HG02885 (cell line): Measurements from ENCODE around the gene WDFY3.

Experiments used
- ATAC-seq: cut with Tn5 transposase; IDR thresholded peaks from one replicate; pipeline ENCODE4 v1.9.1; 2021; ENCODE audit warnings: mild to moderate bottlenecking; ENCODE audit not compliant: unreplicated experiment, poor library complexity

WDFY3 gene

GRCh38 chr4:84966382-84967242, at the start of gene WDFY3:
Gene WDFY3, minus strand, starts transcription at chr4:84966690. Its CDS starts 106,099 bp downstream, at chr4:84860591.
- ATAC-seq: peak; percentile 41

- ATAC-seq: no peak
Observed at GRCh38 chr4:85005865-85006377, 39.4 kb upstream of the WDFY3 start.

- no peak for ATAC-seq
Observed at GRCh38 chr4:85000343-85000742, 33.9 kb upstream of the WDFY3 start.

- no peak for ATAC-seq
Observed at GRCh38 chr4:84995386-84995785, 28.9 kb upstream of the WDFY3 start.

- ATAC-seq: no peak
Observed at GRCh38 chr4:84994280-84994679, 27.8 kb upstream of the WDFY3 start.

- ATAC-seq: no peak
Observed at GRCh38 chr4:84985952-84986351, 19.5 kb upstream of the WDFY3 start.

- ATAC-seq: no peak
Observed at GRCh38 chr4:84977396-84977795, 10.9 kb upstream of the WDFY3 start.

- no peak for ATAC-seq
Observed at GRCh38 chr4:84973856-84974255, 7.4 kb upstream of the WDFY3 start.

GRCh38 chr4:84971319-84971932, 4.9 kb upstream of the WDFY3 start:
- peak; percentile 61 for ATAC-seq

GRCh38 chr4:84968925-84969324, 2.4 kb upstream of the WDFY3 start:
- ATAC-seq: no peak

- no peak for ATAC-seq
Observed at GRCh38 chr4:84967243-84967690, 777 bp upstream of the WDFY3 start.

GRCh38 chr4:84965553-84966381, 723 bp downstream of the WDFY3 start:
- peak; percentile 24 for ATAC-seq

- ATAC-seq: no peak
Observed at GRCh38 chr4:84964995-84965552, 1.4 kb downstream of the WDFY3 start.

- ATAC-seq: no peak
Observed at GRCh38 chr4:84962102-84962501, 4.4 kb downstream of the WDFY3 start.

- ATAC-seq: no peak
Observed at GRCh38 chr4:84958434-84958833, 8.1 kb downstream of the WDFY3 start.

GRCh38 chr4:84957514-84958420, 8.7 kb downstream of the WDFY3 start:
- no peak for ATAC-seq

GRCh38 chr4:84956014-84956413, 10.5 kb downstream of the WDFY3 start:
- ATAC-seq: no peak

- ATAC-seq: no peak
Observed at GRCh38 chr4:84954982-84955567, 11.4 kb downstream of the WDFY3 start.

GRCh38 chr4:84952776-84953175, 13.7 kb downstream of the WDFY3 start:
- ATAC-seq: no peak
